A549 (cell line): ENCODE data around the gene LGALS4. TPM values are rescaled to one million over a fixed set of nuclear protein-coding genes. Genes with fewer than 3 reads are reported as not detected.
"Not testable (repeated sequence)": the region's sequence is repeated elsewhere in the genome, so short reads cannot be mapped to it uniquely, and the experiment has no call there.

Source experiments
- ATAC-seq, 2 experiments: fragments of 200-7000 bp in 1 of 2; fragments of >200 bp in 1 of 2; cut with Nextera tagmentation in 1 of 2; cut with Tn5 transposase in 1 of 2; 3 replicates each; pipeline versions ENCODE4 v1.8.0 to v1.9.1; 2018 to 2020; ENCODE audit warnings: mild to moderate bottlenecking in 1 of 2, moderate library complexity in 1 of 2
- CTCF ChIA-PET: fragments of 300-600 bp; sonication (Branson Sonifier 250); formaldehyde crosslinking; extraction: SDS; loops from one replicate; lab custom pipeline; 2021; ENCODE audit warnings: antibody characterized with exemption, inconsistent platforms; lab: Yijun Ruan, JAX
- POLR2A ChIA-PET: fragments of 350-600 bp; formaldehyde crosslinking; extraction: SDS; loops from one replicate; lab custom pipeline; 2021; ENCODE audit warnings: antibody characterized with exemption, inconsistent platforms; lab: Yijun Ruan, JAX
- DNase-seq, 2 experiments: peaks; one replicate each; pipeline versions ENCODE4 v3.0.0 to v3.0.0-alpha.2; 2011 to 2016; ENCODE audit warnings: low read depth in 1 of 2, low spot score in 1 of 2
- FAIRE-seq: peaks from 2 replicates; lab custom pipeline; 2011; peaks lifted over from hg19 to GRCh38; lab: Jason Lieb, UNC
- H3K27ac ChIP-seq, 2 experiments: fragments of >200 bp; sonication (Bioruptor Twin); formaldehyde crosslinking; 3 replicates each; pipeline ENCODE4 v1.5.1; 2016 to 2017
- H3K4me1 ChIP-seq: fragments of >200 bp; sonication (Bioruptor Twin); formaldehyde crosslinking; 3 replicates; pipeline ENCODE4 v1.6.1; 2016
- H3K4me2 ChIP-seq: fragments of >200 bp; sonication (Bioruptor Twin); formaldehyde crosslinking; 3 replicates; pipeline ENCODE4 v1.6.1; 2016
- H3K4me3 ChIP-seq: fragments of >200 bp; sonication (Bioruptor Twin); formaldehyde crosslinking; 3 replicates; pipeline ENCODE4 v1.5.1; 2016
- H3K9me3 ChIP-seq: fragments of >200 bp; sonication (Bioruptor Twin); formaldehyde crosslinking; 3 replicates; pipeline ENCODE4 v1.6.1; 2016
- BCL3 ChIP-seq: fragments of >200 bp; sonication (Bioruptor Twin); formaldehyde crosslinking; IDR thresholded peaks from 3 replicates; pipeline ENCODE4 v1.6.1; 2016
- CBX8 ChIP-seq: fragments of 200-600 bp; sonication (generic); IDR thresholded peaks from 2 replicates; pipeline ENCODE4 v1.6.1; 2016
- ELK1 ChIP-seq: fragments of 150-350 bp; IDR thresholded peaks from 2 replicates; pipeline ENCODE4 v1.6.1; 2014; ENCODE audit warnings: low read depth, mild to moderate bottlenecking, low read length
- ESRRA ChIP-seq: fragments of 150-350 bp; IDR thresholded peaks from 2 replicates; pipeline ENCODE4 v1.6.1; 2014; ENCODE audit warnings: mild to moderate bottlenecking, low read length, borderline replicate concordance
- JUNB ChIP-seq: fragments of >200 bp; sonication (Bioruptor Twin); formaldehyde crosslinking; IDR thresholded peaks from 2 replicates; pipeline ENCODE4 v1.6.1; 2016
- KDM1A ChIP-seq: fragments of 200-600 bp; sonication (generic); IDR thresholded peaks from 2 replicates; pipeline ENCODE4 v1.6.1; 2016; ENCODE audit warnings: low read depth, mild to moderate bottlenecking
- MYC ChIP-seq: IDR thresholded peaks from 2 replicates; pipeline ENCODE4 v1.6.1; 2012; ENCODE audit warnings: mild to moderate bottlenecking, inconsistent platforms, low read length, improper control_type of control experiment, borderline replicate concordance
- POLR2A ChIP-seq: IDR thresholded peaks from 2 replicates; pipeline ENCODE4 v1.6.1; 2012; ENCODE audit warnings: mild to moderate bottlenecking, low read length
- POLR2AphosphoS2 ChIP-seq: conservative IDR thresholded peaks from 2 replicates; pipeline ENCODE4 v1.6.1; 2012; ENCODE audit warnings: low read length, improper control_type of control experiment, inconsistent platforms
- TP53 ChIP-seq: fragments of 250-450 bp; sonication (Bioruptor Pico); IDR thresholded peaks from 2 replicates; pipeline ENCODE4 v1.5.0; 2021; ENCODE audit warnings: mild to moderate bottlenecking, moderate library complexity
- ZC3H11A ChIP-seq: fragments of 450-650 bp; IDR thresholded peaks from 2 replicates; pipeline ENCODE4 v1.6.1; 2014; ENCODE audit warnings: antibody characterized with exemption, mild to moderate bottlenecking
- WGBS: methylation state at CpG from one replicate; pipeline ENCODE4 v1.1.6; 2017; ENCODE audit errors: missing lambda C conversion rate; 5-methylcytosine and 5-hydroxymethylcytosine counted together
- polyA plus RNA-seq, 4 experiments: library from polyadenylated mRNA; depleted of rRNA in 3 of 4; stranded (reverse); fragments of >200 nt; fragmentation: RNase III in 1 of 4; extraction: RNeasy Plus Mini Kit Qiagen cat#74134 plus additional on column Dnase treatment in 1 of 4; gene quantifications; 2 replicates in 3 of 4; 3 replicates in 1 of 4; pipeline ENCODE4 v1.2.3, GENCODE V29; 2011 to 2017
- TF ChIP-seq, protein P1 (sequence below): fragments of 450-650 bp; IDR thresholded peaks from 2 replicates; pipeline ENCODE4 v1.6.1; 2014; ENCODE audit warnings: antibody characterized with exemption

Gene LGALS4
- polyA plus RNA-seq, 2 of the 4 experiments (the other 2 are of a cell fraction) = 0.94 to 2.5 TPM

DNA sequence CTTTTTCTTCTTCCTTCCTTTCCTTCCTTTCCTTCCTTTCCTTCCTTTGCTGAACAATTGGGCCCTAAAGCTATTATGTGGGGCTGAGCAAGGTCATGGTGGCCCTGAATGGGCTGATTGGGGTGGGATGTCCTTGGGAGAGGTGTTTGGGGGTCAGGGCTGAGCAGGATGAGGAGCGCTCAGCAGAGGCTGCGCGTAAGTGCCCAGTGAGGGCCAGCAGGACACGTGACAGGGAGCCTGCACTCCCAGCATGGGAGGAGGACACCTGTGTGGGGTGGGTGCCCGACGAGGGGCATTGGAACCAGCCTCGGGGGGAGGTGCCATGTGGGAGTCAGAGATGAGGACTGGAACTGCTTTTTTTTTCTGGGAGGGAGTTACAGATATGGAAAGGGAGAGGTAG lies 34.0 kb downstream of the LGALS4 start:
- Histone ChIP-seq H3K4me3 (no peak overlapping the region), H3K4me1 (peaks cover 7% of the 10 kb centered on the region; the same call in 1 of the 3 replicates)
- no peak for DNase-seq
- TF ChIP-seq BCL3 = no peak
- TF ChIP-seq, all 56 proteins: peak for 0
- H3K4me2 ChIP-seq = no peak overlapping the region
- no peak for FAIRE-seq
- WGBS = 73% methylated on average over 7 of the region's 7 CpGs
- 0 out of 6 replicates have a peak overlapping the region, but pooled peaks of 1 of the 2 experiments have one; percentile 22 for H3K27ac ChIP-seq
- ChIA-PET CTCF (interaction anchor here (0.9 to 2.4 kb wide), 9 partner anchors 9 to 154 kb away, joined by 3 to 7 read pairs (median 4); no protein-coding TSS in a partner anchor), POLR2A (no interaction called here)
- no peaks in the 10 kb centered on the region for H3K9me3 ChIP-seq
- no peak for ATAC-seq

DNA sequence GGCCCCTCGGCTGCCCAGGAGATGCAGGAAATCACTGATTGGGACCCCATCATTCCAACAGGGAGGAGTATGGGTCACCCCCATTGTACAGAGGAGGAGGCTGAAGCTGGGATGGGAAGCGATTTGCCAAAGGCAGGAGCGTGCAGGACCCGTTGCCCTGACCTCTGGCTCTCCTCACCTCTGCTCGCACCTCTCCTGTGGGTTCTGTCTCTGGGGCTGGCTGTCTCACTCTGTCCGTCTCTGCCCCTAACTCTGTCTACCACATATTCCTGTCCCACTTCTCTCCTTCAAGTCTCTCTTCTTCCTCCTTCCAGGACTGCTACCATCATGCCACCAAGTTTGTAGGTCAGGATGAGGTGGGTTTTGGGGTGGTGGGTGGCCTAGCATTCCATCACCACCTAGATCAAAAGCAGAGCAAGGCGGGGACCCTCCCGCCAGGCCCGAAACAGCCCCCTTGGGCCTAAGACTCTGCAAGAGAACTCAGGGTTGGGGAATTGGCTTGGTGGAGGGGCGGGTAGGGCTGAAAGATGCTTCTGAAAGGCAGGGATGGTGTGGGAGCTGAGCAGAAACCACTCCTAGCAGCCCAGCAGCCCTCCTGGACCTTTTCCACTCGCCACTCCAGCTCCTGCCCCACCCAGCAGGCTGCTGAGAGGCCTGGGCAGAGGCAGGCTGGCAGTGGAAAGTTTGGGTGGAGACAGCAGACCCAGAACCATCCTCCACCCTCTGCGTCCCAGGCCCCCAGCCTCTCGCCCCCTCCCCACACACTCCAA lies 38.4 kb downstream of the LGALS4 start:
- POLR2A ChIA-PET = interaction anchor here (0.8 to 1.1 kb wide), 2 partner anchors 20 to 156 kb away, joined by 3 read pairs; partner anchors contain the start of genes MRPS12 and SARS2

DNA sequence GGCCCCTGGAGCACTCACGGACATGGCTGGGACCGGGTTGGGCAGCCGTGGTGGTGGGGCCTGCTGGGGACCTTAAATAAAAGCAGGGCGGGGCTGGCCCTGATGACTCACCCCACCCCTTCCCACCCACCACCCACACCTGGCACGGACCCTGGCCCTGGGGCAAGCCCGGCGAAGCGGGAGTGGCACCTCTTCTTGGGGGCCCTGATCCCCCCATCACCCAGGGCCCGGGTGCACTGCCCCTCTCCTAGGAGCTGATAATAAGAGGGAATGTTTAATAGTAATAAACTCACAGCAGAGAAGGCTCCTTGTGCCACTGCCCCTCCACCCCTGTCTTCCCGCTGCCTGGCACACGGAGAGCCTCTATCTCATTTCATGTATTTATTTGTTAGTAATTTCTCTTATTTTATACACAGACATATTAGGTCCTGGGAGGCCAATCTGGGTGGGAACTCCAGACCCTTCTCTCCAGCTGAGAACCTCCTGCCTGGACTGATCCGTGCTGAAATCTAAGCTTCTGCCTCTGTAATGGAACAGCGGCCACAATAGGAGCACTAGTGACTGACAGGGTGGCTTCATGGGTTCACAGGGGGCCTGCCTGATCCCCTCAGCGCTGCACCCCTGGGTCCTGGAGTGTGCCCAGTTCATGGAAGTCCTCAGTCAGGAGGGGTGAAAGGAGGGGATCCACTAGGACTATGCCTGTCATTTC lies 39.1 kb downstream of the LGALS4 start, which contains the start of gene LGALS7:
Gene LGALS7, minus strand, starts transcription at position 49 of the 709 bp plus-strand sequence. Its CDS starts 25 bp downstream, at position 24.
- peaks cover 7% of the 10 kb centered on the region; the same call in 1 of the 3 replicates for H3K4me1 ChIP-seq
- no peak within 1 kb of the TSS for H3K4me3 ChIP-seq
- H3K9me3 ChIP-seq = no peaks in the 10 kb centered on the region
- no peak within 1 kb of the TSS for H3K4me2 ChIP-seq
- FAIRE-seq (peak; percentile 18), ATAC-seq (0 out of 6 replicates have a peak, but pooled peaks of 1 of the 2 experiments have one; percentile 2), DNase-seq (no peak)
- H3K27ac ChIP-seq = peak within 1 kb of the TSS in 1 of 2 experiments; percentile 21; a peak in 4 of 6 replicates
- CTCF ChIA-PET = interaction anchor here (0.8 to 1.0 kb wide), 2 partner anchors 20 to 77 kb away, joined by 3 read pairs; no protein-coding TSS in a partner anchor
- WGBS = 76% methylated on average over 9 of the region's 14 CpGs
- TF ChIP-seq TP53 (no peak), CBX8 (no peak), ELK1 (no peak), ESRRA (no peak), JUNB (no peak), POLR2AphosphoS2 (no peak), MYC (no peak), ZC3H11A (no peak), KDM1A (no peak)
- POLR2A ChIA-PET = no interaction called here

More for the DNA sequence above, 38.4 kb downstream of the LGALS4 start:
- peak overlapping the region in 1 of 2 experiments; percentile 21; a peak in 4 of 6 replicates for H3K27ac ChIP-seq
- ATAC-seq = no peak
- CTCF ChIA-PET = interaction anchor here (0.6 to 1.5 kb wide), 4 partner anchors 10 to 25 kb away, joined by 3 to 5 read pairs (median 4); no protein-coding TSS in a partner anchor
- DNase-seq = no peak
- 88% methylated on average over 13 of the region's 13 CpGs for WGBS
- H3K9me3 ChIP-seq = no peaks in the 10 kb centered on the region
- no peak for FAIRE-seq
- H3K4me2 ChIP-seq = no peak overlapping the region
- H3K4me1 ChIP-seq = peaks cover 7% of the 10 kb centered on the region; the same call in 1 of the 3 replicates
- no peak overlapping the region for H3K4me3 ChIP-seq
- TF ChIP-seq, protein P1, sequence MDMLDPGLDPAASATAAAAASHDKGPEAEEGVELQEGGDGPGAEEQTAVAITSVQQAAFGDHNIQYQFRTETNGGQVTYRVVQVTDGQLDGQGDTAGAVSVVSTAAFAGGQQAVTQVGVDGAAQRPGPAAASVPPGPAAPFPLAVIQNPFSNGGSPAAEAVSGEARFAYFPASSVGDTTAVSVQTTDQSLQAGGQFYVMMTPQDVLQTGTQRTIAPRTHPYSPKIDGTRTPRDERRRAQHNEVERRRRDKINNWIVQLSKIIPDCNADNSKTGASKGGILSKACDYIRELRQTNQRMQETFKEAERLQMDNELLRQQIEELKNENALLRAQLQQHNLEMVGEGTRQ = no peak
- TF ChIP-seq POLR2A = 0 out of 2 replicates have a peak, but pooled peaks have one; percentile 11
- TF ChIP-seq, all 56 proteins: peak for 1

DNA sequence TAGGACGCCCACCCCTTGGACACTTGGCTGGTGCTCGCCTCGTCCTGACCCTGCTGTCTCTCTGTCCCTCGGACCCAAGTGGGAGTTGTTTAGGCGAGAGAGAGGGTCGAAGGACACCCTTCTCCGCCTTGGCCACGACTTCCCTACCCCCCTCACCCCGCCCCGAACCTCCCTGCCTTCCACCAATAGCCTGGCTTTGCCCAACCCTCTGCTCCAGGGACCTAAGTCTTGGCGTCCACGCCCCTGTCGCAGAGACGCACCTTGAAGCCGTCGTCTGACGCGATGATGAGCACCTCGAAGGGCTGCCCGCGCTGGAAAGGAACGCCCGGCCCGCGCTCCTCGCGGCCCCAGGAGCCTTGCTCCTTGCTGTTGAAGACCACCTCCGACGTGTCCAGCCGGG lies 41.2 kb downstream of the LGALS4 start:
- H3K4me1 ChIP-seq, H3K9me3 ChIP-seq, H3K4me2 ChIP-seq, CTCF ChIA-PET, H3K4me3 ChIP-seq, DNase-seq, POLR2A ChIA-PET, ATAC-seq, H3K27ac ChIP-seq: not testable (repeated sequence)
- WGBS = 95% methylated on average over 5 of the region's 30 CpGs
- peak; percentile 72 for FAIRE-seq

DNA sequence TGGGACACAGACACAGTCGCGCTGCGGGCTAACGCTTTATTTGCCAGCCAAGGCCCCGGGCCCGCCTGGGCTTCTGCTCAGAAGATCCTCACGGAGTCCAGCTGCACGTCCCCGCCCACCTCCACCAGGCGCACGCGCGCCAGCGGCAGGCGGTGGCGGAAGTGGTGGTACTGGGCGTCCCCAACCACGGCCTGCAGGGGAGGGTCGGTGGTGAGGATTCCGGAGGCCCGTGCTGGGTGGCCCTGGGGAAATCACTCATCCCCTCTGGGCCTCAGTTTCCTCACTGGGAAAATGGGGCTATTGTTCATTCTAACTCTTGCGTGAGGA lies 41.8 kb downstream of the LGALS4 start:
- FAIRE-seq = peak; percentile 88
- H3K4me2 ChIP-seq, H3K27ac ChIP-seq, POLR2A ChIA-PET, H3K4me3 ChIP-seq, H3K9me3 ChIP-seq, CTCF ChIA-PET, DNase-seq, H3K4me1 ChIP-seq: not testable (repeated sequence)
- ATAC-seq = peak; percentile 26 to 61; a peak in 3 of 6 replicates
- 95% methylated on average over 1 of the region's 22 CpGs for WGBS

DNA sequence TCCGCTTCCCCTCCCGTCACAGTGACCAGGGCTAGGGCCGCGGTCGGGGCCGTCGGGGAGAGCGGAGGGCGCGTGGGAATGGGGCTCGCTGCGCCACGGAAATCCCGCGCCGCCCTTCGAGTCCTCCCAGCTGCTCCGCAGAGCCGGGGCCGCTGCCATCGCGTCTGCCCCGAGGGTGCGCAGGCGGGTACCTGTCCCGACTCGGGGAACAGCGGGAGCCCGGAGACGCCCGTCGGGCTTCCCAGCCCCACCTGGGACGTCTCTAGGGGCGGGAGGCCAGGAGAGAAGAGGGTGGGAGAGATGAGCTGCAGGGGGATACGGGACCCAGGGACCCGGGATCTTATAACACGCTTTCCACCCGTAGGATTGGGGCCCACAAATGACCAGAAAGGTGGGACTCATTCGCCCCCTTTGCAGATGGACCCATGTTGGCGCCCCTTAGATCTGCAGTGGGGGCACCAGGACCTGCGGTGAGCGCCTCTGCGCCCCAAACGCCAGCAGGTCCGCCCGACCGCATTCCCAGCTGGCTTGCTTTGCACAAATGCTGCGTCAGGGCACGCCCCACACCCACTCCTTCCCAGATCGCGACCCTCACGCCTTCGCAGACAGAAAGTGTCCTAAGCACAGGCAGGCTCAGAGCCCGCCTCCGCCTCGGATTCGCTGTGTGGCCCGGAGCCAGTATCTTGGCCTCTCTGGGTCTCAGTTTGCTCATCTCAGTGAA lies 42.4 kb downstream of the LGALS4 start:
- H3K27ac ChIP-seq = peak overlapping the region; percentile 4 to 62; a peak in 3 of 6 replicates
- ChIA-PET CTCF (interaction anchor here (0.7 to 2.0 kb wide), 43 partner anchors 8 to 271 kb away, joined by 3 to 22 read pairs (median 5); partner anchors contain the start of genes CAPN12 and LGALS7B), POLR2A (interaction anchor here (0.9 to 1.0 kb wide), 2 partner anchors 62 to 68 kb away, joined by 3 to 5 read pairs; no protein-coding TSS in a partner anchor)
- not testable (repeated sequence) for FAIRE-seq, H3K4me3 ChIP-seq, H3K9me3 ChIP-seq, H3K4me1 ChIP-seq, DNase-seq, H3K4me2 ChIP-seq
- WGBS = 98% methylated on average over 17 of the region's 58 CpGs
- ATAC-seq = peak in 1 of 2 experiments; percentile 6; a peak in 3 of 6 replicates
